ENCODE results near the gene METRNL.
"Not testable (repeated sequence)": the region's sequence is repeated elsewhere in the genome, so short reads cannot be mapped to it uniquely, and the experiment has no call there.

METRNL gene

DNA sequence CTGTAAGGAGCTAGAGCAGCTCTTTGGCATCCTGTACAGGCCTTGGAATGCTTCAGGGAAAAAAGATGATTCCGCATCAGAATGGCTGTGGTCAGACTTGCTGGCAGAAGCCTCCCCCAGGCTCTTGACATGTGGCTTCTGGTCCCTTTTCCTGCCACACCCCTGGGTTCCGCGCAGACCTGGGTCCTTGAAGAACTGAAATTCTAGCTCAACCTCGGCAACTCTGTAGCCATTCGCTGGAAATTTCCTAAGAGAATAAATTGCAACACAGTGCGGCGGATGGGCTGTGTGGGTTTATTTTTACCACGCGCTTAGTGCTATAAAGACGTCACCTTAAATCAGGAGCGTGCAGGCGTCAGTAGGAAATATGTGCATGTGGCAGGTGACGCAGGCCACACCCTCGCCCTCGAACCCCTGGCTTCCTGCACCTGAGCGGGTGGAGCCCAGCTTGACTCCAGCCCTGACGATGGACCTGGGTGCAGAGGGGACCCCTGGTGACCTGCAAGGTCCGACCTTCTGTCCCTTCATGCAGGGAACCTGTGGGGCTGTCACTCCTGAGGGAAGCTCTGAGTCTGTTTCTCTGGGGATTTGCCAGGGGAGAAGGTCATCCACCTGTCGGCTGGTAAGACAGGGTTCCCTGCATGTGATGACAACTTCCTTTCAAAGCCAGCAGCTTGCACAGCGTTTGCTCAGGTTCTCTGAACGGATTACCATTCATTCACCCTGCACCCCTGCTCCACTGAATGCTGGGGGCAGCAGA lies 46.3 kb downstream of the METRNL start:
- DNase-seq, result no peak

DNA sequence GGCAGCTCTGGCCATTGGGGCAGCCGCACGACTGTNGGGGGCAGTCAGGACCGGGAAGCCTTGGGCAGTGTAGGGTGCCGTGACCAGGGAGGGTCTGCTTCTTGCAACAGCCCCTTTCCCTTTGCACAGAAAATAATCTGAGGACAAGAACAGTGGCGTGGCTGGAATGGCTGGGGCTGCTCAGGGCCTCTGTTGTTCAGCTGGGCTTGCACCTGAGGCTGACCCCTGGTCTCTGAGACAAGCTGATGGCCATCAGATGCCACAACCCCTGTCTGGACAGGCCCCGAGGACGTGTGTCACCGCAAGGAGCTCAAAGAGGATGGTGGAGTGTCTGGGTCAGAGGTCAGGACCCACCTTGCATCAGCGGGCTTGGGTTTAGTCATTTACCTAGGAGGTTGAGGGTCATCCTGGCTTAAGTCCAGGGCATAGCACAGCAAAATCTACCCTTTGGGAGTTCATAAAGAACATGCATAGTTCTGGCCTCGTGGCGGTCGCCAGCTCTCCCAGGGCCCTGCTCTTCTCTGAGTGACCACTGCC lies 46.9 kb downstream of the METRNL start:
- DNase-seq, result no peak

DNA sequence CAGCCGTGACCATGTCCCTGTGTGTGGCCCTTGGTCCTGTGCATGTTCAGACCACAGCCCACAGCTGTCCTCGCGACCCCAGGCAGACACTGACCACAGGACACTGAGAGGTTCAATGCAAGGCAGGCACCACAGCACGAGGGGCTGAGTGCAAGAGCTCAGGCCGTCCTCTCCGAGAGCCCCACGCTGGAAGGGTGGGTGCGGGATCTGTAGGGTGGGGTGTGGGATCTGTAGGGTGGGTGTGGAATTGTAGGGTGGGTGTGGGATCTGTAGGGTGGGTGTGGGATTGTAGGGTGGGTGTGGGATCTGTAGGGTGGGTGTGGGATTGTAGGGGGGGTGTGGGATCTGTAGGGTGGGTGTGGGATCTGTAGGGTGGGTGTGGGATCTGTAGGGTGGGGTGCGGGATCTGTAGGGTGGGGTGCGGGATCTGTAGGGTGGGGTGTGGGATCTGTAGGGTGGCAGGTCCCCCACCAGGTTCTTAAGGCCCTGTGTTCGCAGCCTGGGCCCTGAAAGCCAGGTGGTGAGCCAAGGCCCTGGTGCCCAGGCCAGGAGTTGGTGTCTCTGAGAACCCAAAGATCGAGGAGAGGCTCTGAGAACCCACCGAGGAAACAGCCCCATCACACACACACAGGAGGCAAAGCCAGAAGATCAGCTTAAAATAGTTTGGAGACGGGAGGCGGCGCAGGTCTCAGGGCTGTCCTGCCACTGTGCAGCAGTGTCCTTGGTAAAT lies 48.2 kb downstream of the METRNL start:
- DNase-seq, result no peak

DNA sequence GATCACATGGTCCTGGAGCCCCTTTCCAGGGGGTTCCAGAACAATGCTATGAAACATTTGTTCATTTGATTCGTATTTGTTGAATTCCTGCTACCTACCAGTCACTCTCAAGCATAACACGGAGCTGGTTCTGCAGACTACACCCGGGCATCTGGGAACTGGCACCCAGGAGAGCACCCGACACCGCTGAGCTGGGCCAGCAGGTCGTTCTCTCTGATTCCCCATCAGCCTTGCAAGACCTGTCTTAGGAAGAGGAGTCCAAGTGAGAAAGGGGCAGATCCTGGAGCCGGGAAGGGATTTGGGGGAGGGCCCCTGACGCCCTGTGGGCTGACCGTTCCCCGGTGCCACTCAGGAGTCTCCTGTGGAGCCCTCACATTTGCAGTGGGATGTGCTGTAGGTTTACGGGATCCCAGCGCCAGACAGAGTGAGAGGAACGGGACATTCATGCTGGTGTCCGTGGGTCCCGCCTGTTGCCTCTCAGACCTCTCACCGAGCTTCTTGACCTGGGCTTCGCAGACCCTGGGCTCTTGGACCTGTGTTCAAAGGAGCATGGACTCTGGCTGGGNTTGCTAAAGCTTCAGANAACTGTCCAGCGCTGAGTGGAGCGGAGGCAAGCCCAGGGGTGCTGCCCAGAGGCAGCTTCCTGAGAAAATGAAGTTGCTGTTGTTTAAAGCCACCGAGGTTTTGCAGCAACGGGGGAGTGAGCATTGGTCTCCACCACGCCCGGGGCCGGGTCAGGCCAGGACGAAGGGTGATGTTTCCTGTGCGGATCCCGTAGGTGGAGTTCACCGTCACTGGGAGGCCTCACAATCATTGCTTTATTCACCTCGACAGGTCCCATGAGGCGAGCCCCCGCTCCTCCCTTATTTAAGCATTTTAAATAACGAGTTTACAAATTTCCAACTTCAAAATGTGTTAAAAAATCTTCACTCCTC lies 49.2 kb downstream of the METRNL start:
- DNase-seq, result no peak

DNA sequence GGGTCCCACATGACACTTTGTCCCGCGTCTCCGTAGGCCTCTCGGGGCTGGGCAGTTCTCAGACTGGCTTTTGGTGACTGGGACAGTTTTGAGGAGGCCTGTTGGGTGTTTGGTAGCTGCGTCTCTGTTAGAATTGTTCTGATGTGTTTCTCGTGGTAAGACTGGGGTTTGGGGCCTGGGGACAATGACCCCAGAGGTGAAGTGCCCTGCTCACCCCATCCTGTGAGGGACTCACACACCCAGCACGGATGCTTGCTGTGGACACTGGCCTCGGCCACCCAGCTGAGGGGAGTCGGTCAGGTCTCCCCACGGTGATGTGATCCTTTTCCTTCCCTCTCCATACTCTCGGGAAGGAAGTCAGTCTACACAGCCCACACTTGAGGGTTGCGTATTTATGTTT lies 50.3 kb downstream of the METRNL start:
- DNase-seq, result no peak

DNA sequence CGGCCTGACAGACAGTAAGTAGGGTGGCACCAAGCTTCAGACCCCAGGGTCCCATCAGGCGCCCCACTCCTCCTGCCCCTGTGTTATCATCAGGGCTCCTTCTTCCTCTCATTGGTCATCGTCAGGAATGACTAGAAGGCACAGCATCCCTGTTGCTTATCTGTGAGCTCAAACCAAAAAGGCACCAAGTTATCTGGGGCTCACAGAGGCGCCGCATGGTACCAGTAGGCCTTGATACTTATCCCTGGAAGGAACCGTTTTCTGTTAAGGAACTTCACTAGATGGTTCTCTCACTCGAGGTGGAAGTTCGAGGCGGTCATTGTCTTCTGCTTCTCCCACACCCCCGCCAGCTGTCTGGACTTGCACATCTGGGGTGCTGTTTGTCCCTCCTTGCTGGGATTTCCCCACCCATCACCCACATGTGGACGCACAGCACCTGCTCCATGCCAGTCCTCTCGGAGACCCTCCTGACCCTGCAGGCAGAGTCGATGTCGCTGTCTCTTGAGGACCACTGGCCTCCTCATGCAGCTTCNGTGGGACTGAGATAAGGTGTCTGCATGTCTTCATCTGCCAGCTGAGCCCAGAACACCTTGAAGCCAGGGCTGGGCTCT lies 52.1 kb downstream of the METRNL start:
- DNase-seq, result no peak

DNA sequence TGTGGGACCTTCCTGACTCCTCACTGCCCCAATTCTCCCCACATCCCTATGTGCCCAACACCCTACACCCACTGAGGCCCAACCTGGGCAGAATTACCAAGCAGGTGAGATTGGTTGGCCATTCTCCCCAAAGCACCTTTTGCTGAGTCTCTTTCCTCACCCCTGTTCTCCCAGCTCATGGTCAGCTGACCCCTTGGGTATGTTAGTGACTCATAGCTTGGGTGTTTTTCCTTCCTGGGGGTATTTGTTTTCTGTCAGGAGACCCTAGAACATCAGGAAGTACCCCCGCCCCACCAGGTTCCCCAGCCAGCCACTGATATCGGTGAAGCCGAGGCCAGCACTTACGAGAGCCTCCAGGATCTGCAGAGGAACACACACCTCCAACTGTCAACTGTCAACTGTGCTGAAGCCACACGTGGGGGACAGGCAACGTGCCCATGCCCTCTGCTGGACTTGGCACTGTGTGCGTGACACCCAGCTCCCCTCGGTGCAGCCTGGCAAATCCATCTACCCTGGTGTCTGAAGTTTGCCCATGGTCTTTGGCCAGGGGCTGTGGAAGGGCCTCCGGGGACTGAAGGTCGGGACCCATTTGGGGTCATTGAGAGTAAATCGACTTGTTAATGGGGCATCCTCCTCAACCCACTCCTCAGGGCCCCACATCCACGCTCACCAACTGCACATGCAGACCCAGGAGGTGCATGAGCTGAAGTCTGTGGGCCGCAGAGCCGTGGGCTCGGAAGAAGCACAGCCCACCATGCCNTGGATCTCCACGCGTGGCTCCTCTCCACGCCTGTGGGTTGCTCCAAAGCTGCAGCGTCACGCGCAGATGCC lies 53.1 kb downstream of the METRNL start:
- DNase-seq, result no peak

DNA sequence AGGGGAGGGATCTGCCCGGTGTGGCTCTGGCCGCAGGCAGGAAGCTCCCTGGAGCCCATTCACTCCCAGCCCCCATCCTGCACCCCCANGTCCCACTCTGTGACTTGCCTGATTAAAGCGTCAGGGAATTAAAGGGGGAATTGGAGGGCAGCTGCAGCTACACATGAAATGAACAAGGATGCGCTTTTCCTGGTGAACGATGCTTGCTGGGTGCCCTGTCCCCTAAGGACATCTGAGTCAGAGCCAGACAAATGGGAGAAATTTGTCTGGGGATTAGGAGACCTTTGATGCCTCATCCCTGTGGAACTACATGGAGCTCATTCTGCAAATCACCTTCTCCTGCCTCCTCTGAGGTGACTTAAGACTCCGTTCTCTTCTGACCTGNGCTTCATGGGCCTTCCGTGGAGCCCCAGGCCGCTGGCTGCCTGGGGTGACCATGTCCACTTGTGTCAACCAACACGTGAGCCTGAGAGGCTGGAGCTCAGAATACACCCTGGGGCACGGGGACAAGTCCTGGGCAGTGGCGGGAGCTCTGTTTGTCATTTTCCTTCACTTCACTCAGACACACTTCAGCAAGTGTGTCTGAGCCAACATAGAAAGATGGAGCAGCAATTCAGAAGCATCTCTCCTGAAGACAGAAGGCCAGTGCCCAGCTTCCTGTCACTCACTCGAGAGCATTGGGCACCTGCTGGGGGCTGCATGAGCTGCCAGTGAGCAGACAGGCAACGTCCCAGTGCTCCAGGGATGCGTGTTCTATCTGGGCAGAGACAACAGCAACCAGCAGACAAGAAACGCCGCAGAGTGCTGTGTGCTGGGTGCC lies 54.1 kb downstream of the METRNL start:
- DNase-seq, result no peak

DNA sequence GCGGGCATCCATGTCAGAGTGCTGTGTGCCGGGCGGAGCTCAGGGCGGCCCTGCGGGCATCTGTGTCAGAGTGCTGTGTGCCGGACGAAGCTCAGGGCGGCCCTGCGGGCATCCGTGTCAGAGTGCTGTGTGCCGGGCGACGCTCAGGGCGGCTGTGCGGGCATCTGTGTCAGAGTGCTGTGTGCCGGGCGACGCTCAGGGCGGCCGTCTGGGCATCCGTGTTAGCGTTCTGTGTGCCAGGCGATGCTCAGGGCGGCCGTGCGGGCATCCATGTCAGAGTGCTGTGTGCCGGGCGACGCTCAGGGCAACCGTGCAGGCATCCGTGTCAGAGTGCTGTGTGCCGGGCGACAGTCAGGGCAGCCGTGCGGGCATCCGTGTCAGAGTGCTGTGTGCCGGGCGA lies 55.0 kb downstream of the METRNL start:
- DNase-seq, result not testable (repeated sequence)

DNA sequence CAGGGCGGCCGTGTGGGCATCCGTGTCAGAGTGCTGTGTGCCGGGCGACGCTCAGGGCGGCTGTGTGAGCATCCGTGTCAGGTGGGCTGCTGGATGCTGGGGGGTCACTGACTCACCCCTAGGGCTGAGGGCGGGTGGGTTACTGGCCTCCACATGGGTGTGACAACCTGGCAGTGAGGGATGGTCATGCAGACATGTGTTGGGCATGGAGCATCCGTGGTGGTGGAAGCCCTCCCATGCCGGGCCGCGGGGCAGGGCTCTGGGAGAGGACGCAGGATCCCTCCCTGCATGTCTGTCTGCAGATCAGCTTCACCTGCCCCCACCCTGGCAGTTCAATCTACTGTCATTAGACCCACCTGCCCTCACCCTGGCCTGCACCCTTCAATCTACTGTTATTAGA lies 56.3 kb downstream of the METRNL start:
- DNase-seq, result peak; percentile 2

DNA sequence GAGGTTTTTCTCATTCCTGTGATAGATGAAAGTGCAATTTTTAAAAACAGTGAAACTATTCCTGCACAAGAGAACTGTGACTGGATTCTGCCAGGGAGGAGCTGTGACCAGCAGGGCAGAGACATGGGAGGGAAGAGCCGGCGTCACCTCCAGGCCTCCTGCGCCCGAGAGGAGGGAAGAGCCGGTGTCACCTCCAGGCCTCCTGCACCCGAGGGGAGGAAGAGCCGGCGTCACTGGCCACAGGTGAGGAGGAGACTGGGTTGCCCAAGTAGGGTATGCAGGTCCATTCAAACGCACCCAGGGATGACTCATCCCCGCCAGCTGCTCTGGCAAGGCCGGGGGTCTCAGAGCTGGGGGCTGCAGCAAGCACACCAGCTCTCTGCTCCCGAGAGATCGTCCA lies 56.7 kb downstream of the METRNL start:
- DNase-seq, result no peak

DNA sequence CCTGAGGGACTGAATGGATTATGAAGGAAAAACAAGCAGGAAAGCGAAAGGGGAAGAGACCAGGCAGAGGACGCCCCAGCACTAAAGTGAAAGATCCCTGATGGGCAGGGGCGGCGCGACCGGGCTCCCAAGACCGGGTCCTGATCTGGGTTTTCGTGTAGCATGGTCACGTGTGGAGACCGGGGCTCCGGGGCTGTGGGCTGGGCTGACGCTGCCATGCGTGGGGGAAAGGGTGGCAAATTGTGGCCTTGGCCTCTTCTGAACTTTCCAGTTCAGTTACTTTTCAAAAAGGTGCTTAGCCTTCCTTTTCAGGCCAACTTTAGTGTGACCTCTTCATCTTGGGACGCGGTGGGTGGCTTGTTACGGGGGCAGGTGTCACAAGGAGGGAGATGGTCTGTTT lies 57.5 kb downstream of the METRNL start:
- no peak for DNase-seq

DNA sequence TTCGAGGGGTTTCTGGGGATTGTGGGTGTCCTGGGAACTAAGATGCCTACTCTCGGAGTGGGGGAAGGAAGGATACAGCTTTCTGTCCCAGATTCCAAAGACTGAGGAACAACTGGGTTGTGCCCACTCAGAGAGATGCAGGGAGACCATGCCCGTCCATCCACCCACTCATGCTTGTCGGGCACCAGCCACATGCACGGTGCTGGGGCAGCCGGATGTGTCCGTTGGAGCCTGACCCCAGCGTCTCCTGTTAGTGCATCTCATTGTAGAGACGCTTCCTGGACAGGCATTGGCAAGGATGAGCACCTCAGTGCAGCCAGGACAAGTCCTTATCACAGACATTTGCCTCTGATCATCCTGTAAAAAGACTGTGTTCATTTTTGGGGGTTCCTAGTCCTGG lies 58.1 kb downstream of the METRNL start:
- peak; percentile 1 for DNase-seq

DNA sequence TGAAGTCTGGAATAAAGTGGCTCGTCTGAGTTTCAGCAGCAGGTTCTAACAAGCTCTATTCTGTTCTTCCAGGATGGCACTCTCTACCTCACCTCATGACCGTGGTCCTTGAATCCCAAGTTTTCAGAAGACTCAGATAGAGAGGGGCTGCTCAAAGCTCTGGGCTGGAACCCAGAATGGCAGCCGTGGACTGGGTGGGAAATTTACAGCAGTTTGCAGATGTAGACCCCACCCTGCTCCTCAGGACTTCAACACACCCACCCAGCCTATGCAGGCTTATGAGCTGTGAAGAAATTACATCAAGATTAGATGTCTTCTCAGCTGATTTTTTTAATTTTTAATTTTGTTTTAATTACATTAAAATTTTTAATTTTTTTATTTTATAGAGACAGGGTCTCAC lies 59.4 kb downstream of the METRNL start:
- DNase-seq, result no peak

DNA sequence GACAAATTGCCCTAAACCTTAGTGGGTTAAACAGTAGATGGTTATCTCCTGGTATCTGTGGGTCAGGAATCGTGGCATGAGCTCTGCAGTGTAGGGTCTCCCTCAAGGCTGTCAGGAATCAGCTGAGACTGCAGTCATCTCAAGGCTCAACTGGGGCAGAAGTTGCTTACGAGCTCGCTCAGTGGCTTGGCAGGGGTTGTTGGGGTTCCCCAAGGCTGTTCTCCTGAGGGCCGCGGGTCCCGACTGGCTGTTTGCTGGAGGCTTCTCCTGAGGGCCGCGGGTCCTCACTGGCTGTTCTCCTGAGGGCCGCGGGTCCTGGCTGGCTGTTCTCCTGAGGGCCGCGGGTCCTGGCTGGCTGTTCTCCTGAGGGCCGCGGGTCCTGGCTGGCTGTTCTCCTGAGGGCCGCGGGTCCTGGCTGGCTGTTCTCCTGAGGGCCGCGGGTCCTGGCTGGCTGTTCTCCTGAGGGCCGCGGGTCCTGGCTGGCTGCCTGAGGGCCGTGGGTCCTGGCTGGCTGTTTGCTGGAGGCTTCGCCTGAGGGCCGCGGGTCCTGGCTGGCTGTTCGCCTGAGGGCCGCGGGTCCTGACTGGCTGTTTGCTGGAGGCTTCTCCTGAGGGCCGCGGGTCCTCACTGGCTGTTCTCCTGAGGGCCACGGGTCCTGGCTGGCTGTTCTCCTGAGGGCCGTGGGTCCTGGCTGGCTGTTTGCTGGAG lies 60.3 kb downstream of the METRNL start:
- not testable (repeated sequence) for DNase-seq

DNA sequence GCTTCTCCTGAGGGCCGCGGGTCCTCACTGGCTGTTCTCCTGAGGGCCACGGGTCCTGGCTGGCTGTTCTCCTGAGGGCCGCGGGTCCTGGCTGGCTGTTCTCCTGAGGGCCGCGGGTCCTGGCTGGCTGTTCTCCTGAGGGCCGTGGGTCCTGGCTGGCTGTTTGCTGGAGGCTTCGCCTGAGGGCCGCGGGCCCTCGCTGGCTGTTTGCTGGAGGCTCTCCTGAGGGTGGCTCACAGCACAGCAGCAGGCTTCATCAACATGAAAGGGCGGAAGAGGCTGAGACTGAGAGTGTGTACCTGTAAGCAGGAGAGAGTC lies 60.8 kb downstream of the METRNL start:
- DNase-seq, result not testable (repeated sequence)

DNA sequence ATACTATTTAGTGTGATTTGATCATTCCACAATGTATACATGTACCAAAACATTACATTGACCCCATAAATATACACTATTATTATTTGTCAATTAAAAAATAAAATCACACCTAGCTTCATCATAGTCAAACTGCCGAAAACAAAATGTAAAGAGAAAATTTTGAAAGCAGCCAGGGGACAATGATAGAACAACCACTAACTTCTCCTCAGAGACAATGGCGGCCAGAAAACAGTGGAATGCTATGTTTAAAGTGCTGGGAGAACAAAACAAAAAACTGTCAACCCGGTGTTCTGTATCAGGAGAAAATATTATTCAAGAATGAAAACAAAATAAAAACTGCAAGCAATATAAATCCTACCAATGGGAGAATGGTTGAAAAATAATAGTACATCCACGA lies 63.2 kb downstream of the METRNL start:
- DNase-seq, result no peak

DNA sequence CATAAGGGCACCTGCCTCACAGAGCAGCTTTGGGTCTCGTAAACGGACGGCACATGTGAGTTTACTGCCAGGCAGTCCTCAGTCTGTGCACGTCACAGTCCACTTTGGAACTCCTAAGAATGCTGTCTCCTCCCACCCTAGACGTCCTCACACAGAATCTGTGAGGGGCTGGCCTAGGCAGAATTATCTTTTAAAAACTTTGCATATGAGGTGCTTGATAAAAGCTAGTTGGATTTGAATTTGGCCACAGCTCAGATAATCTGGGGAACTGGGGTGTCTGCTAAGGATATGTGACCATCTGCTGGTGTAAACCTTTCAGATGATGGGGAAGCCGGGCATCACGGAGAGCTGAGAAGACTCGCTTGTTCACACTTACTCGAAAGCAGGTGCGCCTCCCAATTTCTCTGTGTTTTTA lies 64.4 kb downstream of the METRNL start:
- no peak for DNase-seq

All from activated gamma-delta T cell treated with Interleukin-2 at 50 U/mL for 16 hours (primary cell).